Activated CD4-positive, alpha-beta T cell treated with anti-CD3 and anti-CD28 coated beads, Interleukin-2, amount 50 U/mL, for 48 hours (primary cell): ENCODE results near the gene GPC4.
"Not testable (repeated sequence)": the region's sequence is repeated elsewhere in the genome, so short reads cannot be mapped to it uniquely, and the experiment has no call there.

Source experiments
- DNase-seq, 2 experiments: peaks; one replicate each; pipeline ENCODE4 v3.0.0-alpha.2; 2020

The GPC4 gene

GRCh38 chrX:133302775-133303445, 112.4 kb downstream of the GPC4 start:
- no peak for DNase-seq

GRCh38 chrX:133300591-133300990, 114.7 kb downstream of the GPC4 start:
- DNase-seq = no peak

GRCh38 chrX:133297284-133297683, 118.0 kb downstream of the GPC4 start:
- no peak for DNase-seq

GRCh38 chrX:133294126-133294525, 121.2 kb downstream of the GPC4 start:
- no peak for DNase-seq

GRCh38 chrX:133290076-133290475, 125.2 kb downstream of the GPC4 start:
- no peak for DNase-seq

- no peak for DNase-seq
Measured at GRCh38 chrX:133287860-133288259, 127.4 kb downstream of the GPC4 start.

- no peak for DNase-seq
Measured at GRCh38 chrX:133285341-133285740, 129.9 kb downstream of the GPC4 start.

GRCh38 chrX:133279112-133279730, 136.1 kb downstream of the GPC4 start:
- not testable (repeated sequence) for DNase-seq

- no peak for DNase-seq
Measured at GRCh38 chrX:133273180-133273579, 142.1 kb downstream of the GPC4 start.

GRCh38 chrX:133269168-133269567, 146.1 kb downstream of the GPC4 start:
- no peak for DNase-seq

GRCh38 chrX:133267621-133268020, 147.7 kb downstream of the GPC4 start:
- no peak for DNase-seq

GRCh38 chrX:133265331-133265730, 150.0 kb downstream of the GPC4 start:
- no peak for DNase-seq

- no peak for DNase-seq
Measured at GRCh38 chrX:133258481-133258880, 156.8 kb downstream of the GPC4 start.

GRCh38 chrX:133254666-133255065, 160.6 kb downstream of the GPC4 start:
- DNase-seq = no peak

- no peak for DNase-seq
Measured at GRCh38 chrX:133251204-133251603, 164.1 kb downstream of the GPC4 start.

GRCh38 chrX:133250184-133251100, 164.8 kb downstream of the GPC4 start:
- DNase-seq = no peak
